ENCODE data around the gene OR5D16.
"Not testable (repeated sequence)": the region's sequence is repeated elsewhere in the genome, so short reads cannot be mapped to it uniquely, and the experiment has no call there.

DNA sequence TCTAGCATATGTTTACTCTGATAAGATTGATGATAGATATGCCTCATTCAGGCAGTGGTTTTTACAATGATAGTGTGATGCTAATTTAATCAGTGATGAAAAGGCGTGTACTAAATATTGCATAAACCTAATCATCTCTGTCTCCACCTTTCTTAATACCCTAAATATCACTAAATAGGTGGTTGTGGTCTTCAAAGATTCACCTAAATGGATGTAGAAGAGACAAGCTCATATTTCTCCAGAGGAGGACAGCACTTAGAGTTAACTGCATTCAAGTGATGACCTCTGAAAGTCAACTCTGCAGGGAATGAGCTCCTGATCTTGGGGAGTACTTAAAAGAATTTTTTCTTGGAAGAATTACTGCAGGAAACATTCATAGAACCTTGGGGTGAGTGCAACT is 44.4 kb downstream of the OR5D16 start, which contains the start of gene TRIM51:
- TF ChIP-seq CTCF (IDR thresholded peaks at IDR 0.05; ENCODE audit: borderline replicate concordance, extremely low read depth, low read length, poor library complexity, severe bottlenecking); EZH2 (IDR thresholded peaks at IDR 0.05; ENCODE audit: borderline replicate concordance, low read depth, low read length, severe bottlenecking): not testable (repeated sequence)
